ENCODE measurements around the gene B3GNT9.
A peak's percentile ranks its signal among the peaks of the same experiment; 100 is the strongest.

B3GNT9 gene

DNA sequence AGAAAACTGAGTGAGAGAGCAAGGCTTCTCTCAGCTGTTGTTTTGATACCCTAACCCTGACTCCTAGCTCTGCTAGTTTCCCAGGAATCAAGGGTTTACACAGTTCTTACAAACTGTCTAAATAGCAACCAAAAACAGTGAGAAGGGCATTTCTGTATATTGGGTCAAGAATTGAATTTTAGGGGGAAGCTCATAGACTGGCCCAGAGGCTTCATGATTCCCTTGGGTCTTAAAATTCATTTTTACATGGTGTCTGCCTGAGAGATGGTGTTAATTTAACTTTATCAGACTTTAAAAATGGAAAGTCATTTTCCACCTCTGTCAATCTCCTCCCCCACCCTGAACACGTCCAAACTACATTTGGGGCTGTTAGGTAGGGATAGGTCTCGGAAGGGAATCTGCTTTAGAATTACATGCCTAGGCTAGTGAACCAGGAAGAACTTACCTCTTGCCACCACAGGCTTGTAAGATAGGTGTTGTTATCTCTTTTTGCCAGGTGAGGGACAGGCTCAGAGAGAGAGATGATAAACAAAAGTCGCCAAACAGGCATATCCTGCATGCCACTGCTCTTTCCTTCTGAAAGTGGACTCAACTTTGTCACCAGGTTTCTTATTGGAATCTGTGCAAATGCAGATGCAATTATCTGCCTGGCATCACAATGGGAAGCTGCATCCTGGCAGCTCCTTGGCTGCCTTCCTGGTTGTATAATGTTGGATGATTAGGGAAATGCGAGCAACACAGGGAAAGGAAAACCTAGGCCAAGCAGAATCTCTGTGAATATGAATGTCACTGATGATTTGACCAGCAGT, 38.0 kb downstream of the B3GNT9 start:
- TF ChIP-seq, protein P1, sequence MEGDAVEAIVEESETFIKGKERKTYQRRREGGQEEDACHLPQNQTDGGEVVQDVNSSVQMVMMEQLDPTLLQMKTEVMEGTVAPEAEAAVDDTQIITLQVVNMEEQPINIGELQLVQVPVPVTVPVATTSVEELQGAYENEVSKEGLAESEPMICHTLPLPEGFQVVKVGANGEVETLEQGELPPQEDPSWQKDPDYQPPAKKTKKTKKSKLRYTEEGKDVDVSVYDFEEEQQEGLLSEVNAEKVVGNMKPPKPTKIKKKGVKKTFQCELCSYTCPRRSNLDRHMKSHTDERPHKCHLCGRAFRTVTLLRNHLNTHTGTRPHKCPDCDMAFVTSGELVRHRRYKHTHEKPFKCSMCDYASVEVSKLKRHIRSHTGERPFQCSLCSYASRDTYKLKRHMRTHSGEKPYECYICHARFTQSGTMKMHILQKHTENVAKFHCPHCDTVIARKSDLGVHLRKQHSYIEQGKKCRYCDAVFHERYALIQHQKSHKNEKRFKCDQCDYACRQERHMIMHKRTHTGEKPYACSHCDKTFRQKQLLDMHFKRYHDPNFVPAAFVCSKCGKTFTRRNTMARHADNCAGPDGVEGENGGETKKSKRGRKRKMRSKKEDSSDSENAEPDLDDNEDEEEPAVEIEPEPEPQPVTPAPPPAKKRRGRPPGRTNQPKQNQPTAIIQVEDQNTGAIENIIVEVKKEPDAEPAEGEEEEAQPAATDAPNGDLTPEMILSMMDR (IDR thresholded peaks at IDR 0.05; ENCODE audit: low read length, missing control alignments) = no peak
- H3K4me3 ChIP-seq (replicated peaks; ENCODE audit: low read depth, low read length) = no peak overlapping the region
- DNase-seq (ENCODE audit: low read depth) = no peak

DNA sequence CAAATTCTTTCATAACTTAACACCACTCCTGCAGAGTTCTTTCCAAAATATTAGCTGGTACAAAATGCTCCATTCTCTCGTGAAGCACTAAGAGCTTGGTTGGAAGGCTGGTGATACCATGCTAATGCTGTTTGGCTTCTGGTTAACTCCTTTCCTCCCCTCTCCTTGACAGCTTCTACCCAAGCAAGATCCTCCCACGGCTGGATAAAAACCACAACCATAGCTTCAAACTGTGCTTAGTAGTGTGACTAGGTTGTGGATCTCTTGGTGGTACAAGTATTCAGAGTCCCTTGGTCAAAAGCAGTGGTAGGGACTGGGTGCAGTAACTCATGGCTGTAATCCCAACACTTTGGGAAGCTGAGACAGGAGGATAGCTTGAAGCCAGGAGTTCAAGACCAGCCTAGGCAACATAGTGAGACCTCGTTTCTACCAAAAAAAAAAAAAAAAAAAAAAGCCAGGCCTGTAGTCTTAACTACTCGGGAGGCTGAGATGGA, 38.8 kb downstream of the B3GNT9 start:
- TF ChIP-seq, protein P1 (IDR thresholded peaks at IDR 0.05; ENCODE audit: low read length, missing control alignments) = no peak
- no peak for DNase-seq (ENCODE audit: low read depth)
- H3K4me3 ChIP-seq (replicated peaks; ENCODE audit: low read depth, low read length) = no peak overlapping the region

DNA sequence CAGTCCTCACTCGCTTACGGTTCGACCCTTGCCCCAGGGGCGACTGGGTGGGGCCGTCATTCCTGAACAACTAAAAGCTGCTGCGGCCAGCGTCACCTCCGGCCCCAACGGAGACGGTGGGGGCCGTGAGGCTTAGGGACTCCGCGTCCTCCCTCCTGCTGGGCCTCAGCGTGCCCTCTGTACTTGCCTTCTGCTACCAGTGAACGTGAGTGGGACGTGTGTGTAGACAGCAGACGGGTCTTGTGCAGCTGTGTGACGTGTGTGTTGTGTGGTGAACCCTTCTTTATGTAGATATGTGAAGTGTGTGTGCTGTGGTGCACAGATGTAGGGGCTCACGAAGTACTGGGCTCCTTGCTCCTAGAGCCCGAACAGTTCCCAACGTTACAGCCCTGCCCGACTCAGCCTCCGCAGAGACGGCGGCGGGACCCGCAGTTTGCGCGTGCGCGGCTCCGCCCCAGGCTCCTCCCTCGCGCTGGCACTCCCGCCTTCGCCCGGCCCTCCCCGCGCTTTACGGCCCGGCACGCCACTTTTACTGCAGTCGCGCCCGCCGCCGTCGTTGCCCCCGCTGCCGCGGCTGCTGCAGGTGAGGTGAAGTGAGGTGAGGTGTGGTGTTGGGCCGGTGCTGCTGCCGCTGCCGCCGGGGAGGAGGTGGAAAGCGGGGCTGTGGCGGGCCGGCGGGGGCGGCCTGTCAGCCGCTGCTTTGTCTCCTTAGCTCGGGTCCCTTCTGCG, 41.2 kb downstream of the B3GNT9 start, which contains the start of gene PHAF1:
TSS of gene PHAF1 (plus strand) at position 535 of the 729 bp plus-strand sequence. CDS start 235 bp downstream, outside the sequence.
- peak within 1 kb of the TSS; percentile 95 for H3K4me3 ChIP-seq (replicated peaks; ENCODE audit: low read depth, low read length)
- TF ChIP-seq, protein P1 (IDR thresholded peaks at IDR 0.05; ENCODE audit: low read length, missing control alignments) = no peak
- DNase-seq (ENCODE audit: low read depth) = peak; percentile 92

DNA sequence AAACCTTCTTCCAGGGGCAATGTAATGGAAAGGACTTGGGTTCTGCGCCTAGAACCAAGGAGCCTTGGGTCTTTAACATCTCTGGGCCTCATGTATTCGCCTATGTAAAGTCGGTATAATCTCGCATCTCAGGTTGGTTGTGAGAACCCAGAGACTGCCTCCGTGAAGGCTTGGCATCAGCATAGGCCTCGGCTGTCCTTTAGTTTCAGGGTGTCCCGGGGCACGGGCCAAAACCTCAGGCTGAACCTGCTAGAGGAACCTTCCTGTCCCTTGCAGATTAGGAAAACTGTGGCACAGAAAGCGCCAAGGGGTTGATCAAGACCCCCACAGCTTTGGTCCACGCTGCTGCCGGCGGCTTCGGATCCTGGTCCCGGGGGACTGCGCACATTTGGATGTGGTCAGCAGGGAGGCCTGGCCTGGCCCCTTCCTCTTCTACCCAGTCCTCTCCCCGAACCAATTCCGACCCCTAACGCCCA, 41.8 kb downstream of the B3GNT9 start:
- DNase-seq (ENCODE audit: low read depth) = no peak
- H3K4me3 ChIP-seq (replicated peaks; ENCODE audit: low read depth, low read length) = peak overlapping the region; percentile 95
- TF ChIP-seq, protein P1 (IDR thresholded peaks at IDR 0.05; ENCODE audit: low read length, missing control alignments) = no peak

DNA sequence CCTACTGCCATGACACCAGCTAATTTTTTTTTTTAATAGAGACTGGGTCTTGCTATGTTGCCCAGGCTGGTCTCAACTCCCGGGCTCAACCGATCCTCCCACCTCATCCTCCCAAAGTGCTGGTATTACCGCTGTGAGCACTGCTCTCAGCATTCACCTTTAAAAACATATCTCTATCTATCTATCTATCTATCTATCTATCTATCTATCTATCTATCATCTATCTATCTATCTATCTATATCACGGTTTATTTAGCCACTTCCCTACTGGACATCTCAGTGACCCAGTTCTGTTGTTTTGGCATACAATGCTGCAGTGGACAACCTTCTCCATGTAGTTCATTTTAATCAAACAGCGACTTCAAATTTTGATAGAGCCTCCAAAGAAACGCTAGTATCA, 42.3 kb downstream of the B3GNT9 start:
- no peak for DNase-seq (ENCODE audit: low read depth)
- TF ChIP-seq, protein P1 (IDR thresholded peaks at IDR 0.05; ENCODE audit: low read length, missing control alignments) = no peak
- H3K4me3 ChIP-seq (replicated peaks; ENCODE audit: low read depth, low read length) = no peak overlapping the region

DNA sequence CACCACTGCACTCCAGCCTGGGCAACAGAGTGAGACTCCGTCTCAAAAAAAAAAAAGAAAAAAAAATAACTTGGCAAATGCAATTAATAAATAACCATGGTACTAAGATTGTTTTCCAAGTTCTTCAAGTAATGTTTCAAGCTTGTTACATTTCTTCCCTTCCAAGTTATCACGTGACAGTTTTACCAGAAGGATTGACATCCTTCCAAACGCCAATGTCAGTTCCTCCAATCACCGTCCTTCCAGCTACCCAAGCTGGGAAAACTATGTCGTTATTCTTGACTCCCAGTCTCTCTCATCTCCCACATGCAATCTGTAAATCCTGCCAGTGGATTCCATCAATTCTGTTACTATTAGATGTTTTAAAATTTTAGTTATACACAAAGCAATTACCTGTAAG, 44.9 kb downstream of the B3GNT9 start:
- H3K4me3 ChIP-seq (replicated peaks; ENCODE audit: low read depth, low read length) = no peak overlapping the region
- TF ChIP-seq, protein P1 (IDR thresholded peaks at IDR 0.05; ENCODE audit: low read length, missing control alignments) = no peak
- DNase-seq (ENCODE audit: low read depth) = no peak

All from fibroblast of pulmonary artery (primary cell).